ENCODE measurements around the gene VAV2. TPM values are rescaled to one million over a fixed set of nuclear protein-coding genes. Genes with fewer than 3 reads are reported as not detected.

VAV2 gene
- total and polyA plus RNA-seq, 9 of the 15 experiments (the other 6 are each of a cell fraction or from before 2014, with no cell fraction given), result 0.01 to 2.7 (median 1.0) TPM; not detected in 1

DNA sequence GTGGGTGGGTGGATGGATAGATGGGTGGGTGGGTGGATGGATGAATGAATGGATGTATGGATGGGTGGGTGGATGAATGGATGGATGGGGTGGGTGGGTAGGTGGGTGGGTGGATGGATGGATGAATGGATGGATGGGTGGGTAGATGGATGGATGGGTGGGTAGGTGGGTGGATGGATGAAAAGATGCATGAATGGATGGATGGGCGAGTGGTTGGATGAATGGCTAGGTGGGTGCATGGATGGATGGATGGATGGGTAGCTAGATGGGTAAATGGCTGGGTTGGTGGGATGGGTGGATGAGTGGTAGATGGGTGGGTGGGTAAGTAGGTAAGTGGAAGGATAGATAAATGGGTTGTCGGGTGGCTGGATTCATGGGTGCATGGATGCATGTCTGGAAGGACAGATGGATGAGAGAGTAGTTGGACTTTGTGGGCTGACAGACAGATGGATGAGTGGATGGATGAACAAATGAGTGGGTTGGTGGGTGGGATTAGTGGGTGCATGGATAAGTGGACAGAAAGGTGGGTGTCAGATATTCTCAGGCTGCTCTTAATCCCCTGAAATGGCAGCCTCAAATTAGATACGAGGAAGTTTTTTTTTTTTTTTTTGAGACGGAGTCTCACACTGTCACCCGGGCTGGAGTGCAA lies 153.1 kb downstream of the VAV2 start:
- FAIRE-seq (no peak), ATAC-seq (no peak), DNase-seq (ENCODE audit: extremely low read depth in 1 of 4, low spot score in 3 of 4) (no peak)
- whole genome bisulfite sequencing (ENCODE audit: insufficient coverage, low coverage, missing lambda C conversion rate), result 6% methylated on average over 3 of the region's 5 CpGs
- H3K9me1 ChIP-seq (ENCODE audit: control insufficient read depth, insufficient read depth, low read length), result no peaks in the 10 kb centered on the region
- in situ Hi-C loops (cut with MboI), result no loop called here
- CTCF ChIA-PET (ENCODE audit: low intra/inter-chr PET ratio), result no interaction called here
- H3K27ac ChIP-seq (ENCODE audit: extremely low read depth, low read depth, low read length), result no peak overlapping the region
- POLR2A ChIA-PET, result no interaction called here
- H3K4me3 ChIP-seq, result no peak overlapping the region
- no peaks in the 10 kb centered on the region for H3K9me3 ChIP-seq (replicated peaks; ENCODE audit: control insufficient read depth, insufficient read depth, low read depth, low read length)
- intact Hi-C loops (cut with micrococcal nuclease), result no loop called here
- no peak overlapping the region for H3K9ac ChIP-seq (ENCODE audit: insufficient read depth in 1 of 2, low read depth in 2 of 2, low read length in 2 of 2)
- H3K4me2 ChIP-seq (ENCODE audit: insufficient read depth, low read length), result no peak overlapping the region
- no peaks in the 10 kb centered on the region; a peak in 1 of 5 replicates for H3K4me1 ChIP-seq (replicated peaks in 1 of 2; ENCODE audit: control insufficient read depth in 2 of 2, insufficient read depth in 2 of 2, low read length in 2 of 2)
- H3K36me3 ChIP-seq (ENCODE audit: control insufficient read depth, insufficient read depth, low read length), result no peaks in the 10 kb centered on the region
- BruUV-seq (replicated peaks), result no TSS peak
- H3K79me2 ChIP-seq (ENCODE audit: control insufficient read depth, insufficient read depth, low read length), result no peaks in the 10 kb centered on the region
- no peak overlapping the region for H2AFZ ChIP-seq (ENCODE audit: low read depth, low read length)
- peaks cover 19% of the 10 kb centered on the region for H4K20me1 ChIP-seq (replicated peaks; ENCODE audit: control insufficient read depth, insufficient read depth, low read length)
- peaks cover 16 to 64% of the 10 kb centered on the region in 2 experiments for H3K27me3 ChIP-seq (ENCODE audit: control insufficient read depth in 2 of 2, insufficient read depth in 2 of 2, low read length in 2 of 2)
- TF ChIP-seq TRIM28 (IDR thresholded peaks at IDR 0.05) (no peak), ZNF644 (tag; IDR thresholded peaks at IDR 0.05; ENCODE audit: low read depth) (no peak), LEF1 (IDR thresholded peaks at IDR 0.05) (no peak), KLF1 (tag; IDR thresholded peaks at IDR 0.05) (no peak), RBM39 (optimal IDR thresholded peaks at IDR 0.05; ENCODE audit: low read depth, low read length) (no peak), MEIS2 (IDR thresholded peaks at IDR 0.05; ENCODE audit: partially characterized antibody) (no peak), STAG1 (CRISPR knock-in tag; IDR thresholded peaks at IDR 0.05; ENCODE audit: borderline replicate concordance) (no peak), NELFE (IDR thresholded peaks at IDR 0.05; ENCODE audit: insufficient read depth, insufficient read length) (no peak), MTF1 (CRISPR knock-in tag; IDR thresholded peaks at IDR 0.05; ENCODE audit: borderline replicate concordance) (no peak), SP2 (IDR thresholded peaks at IDR 0.05; ENCODE audit: extremely low read depth, low read depth, low read length, poor library complexity, severe bottlenecking) (no peak), FOS (IDR thresholded peaks at IDR 0.05; ENCODE audit: extremely low read depth, insufficient read length) (no peak), ARID1B (IDR thresholded peaks at IDR 0.05) (no peak), ZNF311 (CRISPR knock-in tag; IDR thresholded peaks at IDR 0.05) (no peak), CEBPZ (IDR thresholded peaks at IDR 0.05; ENCODE audit: borderline replicate concordance, low read depth, low read length) (no peak)
- TF ChIP-seq, protein P1, sequence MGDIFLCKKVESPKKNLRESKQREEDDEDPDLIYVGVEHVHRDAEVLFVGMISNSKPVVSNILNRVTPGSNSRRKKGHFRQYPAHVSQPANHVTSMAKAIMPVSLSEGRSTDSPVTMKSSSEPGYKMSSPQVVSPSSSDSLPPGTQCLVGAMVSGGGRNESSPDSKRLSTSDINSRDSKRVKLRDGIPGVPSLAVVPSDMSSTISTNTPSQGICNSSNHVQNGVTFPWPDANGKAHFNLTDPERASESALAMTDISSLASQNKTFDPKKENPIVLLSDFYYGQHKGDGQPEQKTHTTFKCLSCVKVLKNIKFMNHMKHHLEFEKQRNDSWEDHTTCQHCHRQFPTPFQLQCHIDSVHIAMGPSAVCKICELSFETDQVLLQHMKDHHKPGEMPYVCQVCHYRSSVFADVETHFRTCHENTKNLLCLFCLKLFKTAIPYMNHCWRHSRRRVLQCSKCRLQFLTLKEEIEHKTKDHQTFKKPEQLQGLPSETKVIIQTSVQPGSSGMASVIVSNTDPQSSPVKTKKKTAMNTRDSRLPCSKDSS (IDR thresholded peaks at IDR 0.05; ENCODE audit: low read depth, partially characterized antibody), result no peak
- TF ChIP-seq, protein P2, sequence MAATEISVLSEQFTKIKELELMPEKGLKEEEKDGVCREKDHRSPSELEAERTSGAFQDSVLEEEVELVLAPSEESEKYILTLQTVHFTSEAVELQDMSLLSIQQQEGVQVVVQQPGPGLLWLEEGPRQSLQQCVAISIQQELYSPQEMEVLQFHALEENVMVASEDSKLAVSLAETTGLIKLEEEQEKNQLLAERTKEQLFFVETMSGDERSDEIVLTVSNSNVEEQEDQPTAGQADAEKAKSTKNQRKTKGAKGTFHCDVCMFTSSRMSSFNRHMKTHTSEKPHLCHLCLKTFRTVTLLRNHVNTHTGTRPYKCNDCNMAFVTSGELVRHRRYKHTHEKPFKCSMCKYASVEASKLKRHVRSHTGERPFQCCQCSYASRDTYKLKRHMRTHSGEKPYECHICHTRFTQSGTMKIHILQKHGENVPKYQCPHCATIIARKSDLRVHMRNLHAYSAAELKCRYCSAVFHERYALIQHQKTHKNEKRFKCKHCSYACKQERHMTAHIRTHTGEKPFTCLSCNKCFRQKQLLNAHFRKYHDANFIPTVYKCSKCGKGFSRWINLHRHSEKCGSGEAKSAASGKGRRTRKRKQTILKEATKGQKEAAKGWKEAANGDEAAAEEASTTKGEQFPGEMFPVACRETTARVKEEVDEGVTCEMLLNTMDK (IDR thresholded peaks at IDR 0.05; ENCODE audit: borderline replicate concordance, insufficient read depth, low read depth, low read length, poor library complexity, severe bottlenecking), result no peak

Measured in K562 (cell line).